K562 (cell line): Measurements from ENCODE around the gene HSPA1L. TPM values are rescaled to one million over a fixed set of nuclear protein-coding genes. Genes with fewer than 3 reads are reported as not detected.
A peak's percentile ranks its signal among the peaks of the same experiment; 100 is the strongest.

Experiments
- ERF ChIP-seq: fragments of 450-650 bp; formaldehyde crosslinking; IDR thresholded peaks from 2 replicates; pipeline ENCODE4 v1.4.0; 2020; ENCODE audit warnings: mild to moderate bottlenecking, mixed read lengths
- GABPB1 ChIP-seq: sonication (generic); formaldehyde crosslinking; IDR thresholded peaks from 2 replicates; pipeline ENCODE4 v1.8.0; 2022; ENCODE audit warnings: mild to moderate bottlenecking, missing genetic modification reagents
- GATAD2B ChIP-seq: fragments of 450-650 bp; IDR thresholded peaks from 2 replicates; pipeline ENCODE4 v1.6.1; 2017; ENCODE audit warnings: mild to moderate bottlenecking, borderline replicate concordance
- L3MBTL2 ChIP-seq: fragments of 450-650 bp; IDR thresholded peaks from 2 replicates; pipeline ENCODE4 v1.6.1; 2016; ENCODE audit warnings: mild to moderate bottlenecking, moderate library complexity
- MAFF ChIP-seq: IDR thresholded peaks from 2 replicates; pipeline ENCODE4 v1.6.1; 2012; ENCODE audit warnings: low read length, improper control_type of control experiment
- MCM2 ChIP-seq: fragments of 450-650 bp; IDR thresholded peaks from 2 replicates; pipeline ENCODE4 v1.6.1; 2017; ENCODE audit warnings: low read depth, mild to moderate bottlenecking
- MED1 ChIP-seq: sonication (generic); formaldehyde crosslinking; IDR thresholded peaks from 2 replicates; pipeline ENCODE4 v1.8.1; 2023; ENCODE audit warnings: missing genetic modification reagents, borderline replicate concordance
- NFE2L1 ChIP-seq: fragments of 450-650 bp; IDR thresholded peaks from 2 replicates; pipeline ENCODE4 v1.6.1; 2016; ENCODE audit warnings: missing genetic modification characterization, low read depth, mild to moderate bottlenecking, missing compliant biosample characterization, moderate library complexity, borderline replicate concordance
- RAD51 ChIP-seq: fragments of 450-650 bp; IDR thresholded peaks from 2 replicates; pipeline ENCODE4 v1.7.1; 2016; ENCODE audit warnings: low read depth, mild to moderate bottlenecking, borderline replicate concordance
- RBBP5 ChIP-seq: fragments of 200-600 bp; sonication (generic); IDR thresholded peaks from 2 replicates; pipeline ENCODE4 v1.6.1; 2012; ENCODE audit warnings: borderline replicate concordance, mild to moderate bottlenecking, low read length, control low read depth, inconsistent platforms; ENCODE audit not compliant: insufficient read depth, poor library complexity, severe bottlenecking
- SETDB1 ChIP-seq: IDR thresholded peaks from one replicate; pipeline ENCODE4 v1.6.1; 2012; ENCODE audit warnings: low read length, control low read depth, inconsistent platforms
- SMAD3 ChIP-seq: fragments of 450-650 bp; formaldehyde crosslinking; conservative IDR thresholded peaks from 2 replicates; pipeline ENCODE4 v1.4.0; 2020; ENCODE audit warnings: mild to moderate bottlenecking
- SMARCC2 ChIP-seq: fragments of 450-650 bp; IDR thresholded peaks from 2 replicates; pipeline ENCODE4 v1.6.1; 2017; ENCODE audit warnings: antibody characterized with exemption, moderate library complexity, mild to moderate bottlenecking, low read depth
- TCFL5 ChIP-seq: fragments of 250-450 bp; sonication (Bioruptor Pico); conservative IDR thresholded peaks from 2 replicates; pipeline ENCODE4 v1.6.1; 2021; ENCODE audit warnings: mild to moderate bottlenecking, moderate library complexity, matching md5 sums
- ZBTB5 ChIP-seq: fragments of 450-650 bp; IDR thresholded peaks from 2 replicates; pipeline ENCODE4 v1.6.1; 2017; ENCODE audit warnings: antibody characterized with exemption
- ZNF354B ChIP-seq: fragments of 250-450 bp; sonication (Bioruptor Pico); IDR thresholded peaks from 2 replicates; pipeline ENCODE4 v1.4.0; 2020
- ZNF696 ChIP-seq: fragments of 250-450 bp; sonication (Bioruptor Pico); conservative IDR thresholded peaks from 2 replicates; pipeline ENCODE4 v1.4.0; 2020; ENCODE audit warnings: mild to moderate bottlenecking, moderate library complexity
- ZNF699 ChIP-seq: fragments of 250-450 bp; sonication (Bioruptor Pico); IDR thresholded peaks from 2 replicates; pipeline ENCODE4 v1.8.0; 2021; ENCODE audit warnings: mild to moderate bottlenecking, moderate library complexity; ENCODE audit not compliant: insufficient replicate concordance
- polyA plus RNA-seq, 8 experiments: library from polyadenylated mRNA; depleted of rRNA in 4 of 8; stranded (reverse) in 5 of 8; unstranded in 3 of 8; fragments of >200 nt; fragmentation: Nextera tagmentation in 2 of 8; fragmentation: Illumina TruSeq in 1 of 8; extraction: Ambion mirVana in 2 of 8; extraction: Trizol in 1 of 8; gene quantifications; 2 replicates each; pipeline versions ENCODE4 v1.2.1 to v1.2.3, GENCODE V29; 2011 to 2014; ENCODE audit warnings: inconsistent platforms in 1 of 8, missing spikeins in 1 of 8
- total RNA-seq, 7 experiments: library from RNA; depleted of rRNA in 6 of 7; stranded (reverse); fragments of >200 nt in 6 of 7; fragmentation: Illumina TruSeq in 2 of 7; extraction: Trizol in 2 of 7; gene quantifications; 2 replicates each; pipeline versions ENCODE4 v1.2.1 to v1.2.3, GENCODE V29; 2011 to 2021; ENCODE audit warnings: low replicate concordance in 1 of 7
- TF ChIP-seq, protein P1 (sequence below): fragments of 450-650 bp; formaldehyde crosslinking; IDR thresholded peaks from 2 replicates; pipeline ENCODE4 v1.4.0; 2020; ENCODE audit warnings: mild to moderate bottlenecking, moderate library complexity
- TF ChIP-seq, protein P2 (sequence below): IDR thresholded peaks from 3 replicates; pipeline ENCODE4 v1.6.1; 2011; ENCODE audit warnings: borderline replicate concordance, mild to moderate bottlenecking; ENCODE audit not compliant: insufficient read length, insufficient read depth
- TF ChIP-seq, protein P3 (sequence below): fragments of 450-650 bp; formaldehyde crosslinking; IDR thresholded peaks from 2 replicates; pipeline ENCODE4 v1.4.0; 2022; ENCODE audit warnings: missing genetic modification characterization

Gene HSPA1L
- total and polyA plus RNA-seq, 9 of the 15 experiments (the other 6 are each of a cell fraction or from before 2014, with no cell fraction given) = 0.14 to 2.1 (median 1.3) TPM

GRCh38 chr6:31806470-31807272, 8.4 kb downstream of the HSPA1L start, which contains the start of gene LSM2 (continued):
- TF ChIP-seq, protein P1, sequence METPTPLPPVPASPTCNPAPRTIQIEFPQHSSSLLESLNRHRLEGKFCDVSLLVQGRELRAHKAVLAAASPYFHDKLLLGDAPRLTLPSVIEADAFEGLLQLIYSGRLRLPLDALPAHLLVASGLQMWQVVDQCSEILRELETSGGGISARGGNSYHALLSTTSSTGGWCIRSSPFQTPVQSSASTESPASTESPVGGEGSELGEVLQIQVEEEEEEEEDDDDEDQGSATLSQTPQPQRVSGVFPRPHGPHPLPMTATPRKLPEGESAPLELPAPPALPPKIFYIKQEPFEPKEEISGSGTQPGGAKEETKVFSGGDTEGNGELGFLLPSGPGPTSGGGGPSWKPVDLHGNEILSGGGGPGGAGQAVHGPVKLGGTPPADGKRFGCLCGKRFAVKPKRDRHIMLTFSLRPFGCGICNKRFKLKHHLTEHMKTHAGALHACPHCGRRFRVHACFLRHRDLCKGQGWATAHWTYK = peak; percentile 81; the same call in 1 of the 2 replicates
- TF ChIP-seq ZNF699 (CRISPR knock-in tag) (no peak), ZBTB5 (peak; percentile 91), MCM2 (no peak), SETDB1 (peak; percentile 74), MED1 (no peak), SMARCC2 (peak; percentile 64), GATAD2B (no peak), GABPB1 (peak; percentile 83; the same call in 1 of the 2 replicates), L3MBTL2 (peak; percentile 87), ERF (peak; percentile 10; the same call in 1 of the 2 replicates), MAFF (peak; percentile 20; the same call in 1 of the 2 replicates), SMAD3 (CRISPR knock-in tag) (peak; percentile 68), ZNF696 (CRISPR knock-in tag) (no peak), RAD51 (no peak), RBBP5 (peak; percentile 99), TCFL5 (CRISPR knock-in tag) (no peak; the same call in 1 of the 2 replicates), ZNF354B (CRISPR knock-in tag) (no peak; the same call in 1 of the 2 replicates), NFE2L1 (no peak)
- TF ChIP-seq, protein P2, sequence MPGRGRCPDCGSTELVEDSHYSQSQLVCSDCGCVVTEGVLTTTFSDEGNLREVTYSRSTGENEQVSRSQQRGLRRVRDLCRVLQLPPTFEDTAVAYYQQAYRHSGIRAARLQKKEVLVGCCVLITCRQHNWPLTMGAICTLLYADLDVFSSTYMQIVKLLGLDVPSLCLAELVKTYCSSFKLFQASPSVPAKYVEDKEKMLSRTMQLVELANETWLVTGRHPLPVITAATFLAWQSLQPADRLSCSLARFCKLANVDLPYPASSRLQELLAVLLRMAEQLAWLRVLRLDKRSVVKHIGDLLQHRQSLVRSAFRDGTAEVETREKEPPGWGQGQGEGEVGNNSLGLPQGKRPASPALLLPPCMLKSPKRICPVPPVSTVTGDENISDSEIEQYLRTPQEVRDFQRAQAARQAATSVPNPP = no peak
- TF ChIP-seq, protein P3, sequence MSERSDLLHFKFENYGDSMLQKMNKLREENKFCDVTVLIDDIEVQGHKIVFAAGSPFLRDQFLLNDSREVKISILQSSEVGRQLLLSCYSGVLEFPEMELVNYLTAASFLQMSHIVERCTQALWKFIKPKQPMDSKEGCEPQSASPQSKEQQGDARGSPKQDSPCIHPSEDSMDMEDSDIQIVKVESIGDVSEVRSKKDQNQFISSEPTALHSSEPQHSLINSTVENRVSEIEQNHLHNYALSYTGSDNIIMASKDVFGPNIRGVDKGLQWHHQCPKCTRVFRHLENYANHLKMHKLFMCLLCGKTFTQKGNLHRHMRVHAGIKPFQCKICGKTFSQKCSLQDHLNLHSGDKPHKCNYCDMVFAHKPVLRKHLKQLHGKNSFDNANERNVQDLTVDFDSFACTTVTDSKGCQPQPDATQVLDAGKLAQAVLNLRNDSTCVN (CRISPR knock-in tag) = no peak
